ENCODE data around the gene GCN1.

DNA sequence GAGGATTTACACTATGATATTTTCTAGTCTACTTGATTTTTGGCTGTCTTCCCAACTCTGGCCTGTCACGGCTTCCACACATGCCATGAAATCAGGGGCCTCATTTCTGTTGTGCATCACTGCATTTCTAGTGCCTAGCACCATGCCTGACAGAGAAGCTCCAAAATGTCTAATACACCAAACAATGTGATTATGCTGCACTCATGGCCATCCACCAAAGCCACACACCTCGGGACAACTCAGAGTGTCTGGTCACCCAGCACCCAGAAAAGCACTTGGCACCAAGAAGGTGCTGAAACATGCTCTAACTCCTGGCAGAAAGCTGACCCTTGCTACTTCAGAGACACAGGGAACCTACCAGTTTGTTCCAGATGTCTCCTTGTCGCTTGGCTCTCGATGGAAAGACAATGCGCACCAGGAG, 11.3 kb downstream of the GCN1 start:
- TF ChIP-seq FOXJ3 (CRISPR knock-in tag; IDR thresholded peaks at IDR 0.05; ENCODE audit: borderline replicate concordance), result no peak
- TF ChIP-seq, protein P1, sequence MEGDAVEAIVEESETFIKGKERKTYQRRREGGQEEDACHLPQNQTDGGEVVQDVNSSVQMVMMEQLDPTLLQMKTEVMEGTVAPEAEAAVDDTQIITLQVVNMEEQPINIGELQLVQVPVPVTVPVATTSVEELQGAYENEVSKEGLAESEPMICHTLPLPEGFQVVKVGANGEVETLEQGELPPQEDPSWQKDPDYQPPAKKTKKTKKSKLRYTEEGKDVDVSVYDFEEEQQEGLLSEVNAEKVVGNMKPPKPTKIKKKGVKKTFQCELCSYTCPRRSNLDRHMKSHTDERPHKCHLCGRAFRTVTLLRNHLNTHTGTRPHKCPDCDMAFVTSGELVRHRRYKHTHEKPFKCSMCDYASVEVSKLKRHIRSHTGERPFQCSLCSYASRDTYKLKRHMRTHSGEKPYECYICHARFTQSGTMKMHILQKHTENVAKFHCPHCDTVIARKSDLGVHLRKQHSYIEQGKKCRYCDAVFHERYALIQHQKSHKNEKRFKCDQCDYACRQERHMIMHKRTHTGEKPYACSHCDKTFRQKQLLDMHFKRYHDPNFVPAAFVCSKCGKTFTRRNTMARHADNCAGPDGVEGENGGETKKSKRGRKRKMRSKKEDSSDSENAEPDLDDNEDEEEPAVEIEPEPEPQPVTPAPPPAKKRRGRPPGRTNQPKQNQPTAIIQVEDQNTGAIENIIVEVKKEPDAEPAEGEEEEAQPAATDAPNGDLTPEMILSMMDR (IDR thresholded peaks at IDR 0.05), result no peak
- TF ChIP-seq, protein P2, sequence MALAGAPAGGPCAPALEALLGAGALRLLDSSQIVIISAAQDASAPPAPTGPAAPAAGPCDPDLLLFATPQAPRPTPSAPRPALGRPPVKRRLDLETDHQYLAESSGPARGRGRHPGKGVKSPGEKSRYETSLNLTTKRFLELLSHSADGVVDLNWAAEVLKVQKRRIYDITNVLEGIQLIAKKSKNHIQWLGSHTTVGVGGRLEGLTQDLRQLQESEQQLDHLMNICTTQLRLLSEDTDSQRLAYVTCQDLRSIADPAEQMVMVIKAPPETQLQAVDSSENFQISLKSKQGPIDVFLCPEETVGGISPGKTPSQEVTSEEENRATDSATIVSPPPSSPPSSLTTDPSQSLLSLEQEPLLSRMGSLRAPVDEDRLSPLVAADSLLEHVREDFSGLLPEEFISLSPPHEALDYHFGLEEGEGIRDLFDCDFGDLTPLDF (CRISPR knock-in tag; IDR thresholded peaks at IDR 0.05), result no peak
